Osteoblast (primary cell): ENCODE measurements around the gene SPAG16. TPM values are rescaled to one million over a fixed set of nuclear protein-coding genes. Genes with fewer than 3 reads are reported as not detected.

Source experiments
- DNase-seq: peaks from one replicate; pipeline ENCODE4 v3.0.0; 2011; ENCODE audit warnings: low spot score, mixed read lengths; ENCODE audit not compliant: insufficient read length; ENCODE audit errors: missing footprints
- H2AFZ ChIP-seq: 2 replicates; pipeline ENCODE4 v1.6.0; 2011; ENCODE audit warnings: mild to moderate bottlenecking, low read length
- H3K27ac ChIP-seq: 2 replicates; pipeline ENCODE4 v1.5.1; 2011; ENCODE audit warnings: mild to moderate bottlenecking, low read depth, low read length, moderate library complexity
- H3K27me3 ChIP-seq: 2 replicates; pipeline ENCODE4 v1.6.0; 2012; ENCODE audit warnings: mild to moderate bottlenecking, control low read depth, inconsistent platforms, low read length, moderate library complexity; ENCODE audit not compliant: insufficient read depth
- H3K36me3 ChIP-seq: 2 replicates; pipeline ENCODE4 v1.5.1; 2011; ENCODE audit warnings: mild to moderate bottlenecking, low read length, control low read depth, moderate library complexity; ENCODE audit not compliant: insufficient read depth
- H3K4me1 ChIP-seq: 2 replicates; pipeline ENCODE4 v1.5.1; 2011; ENCODE audit warnings: mild to moderate bottlenecking, low read length, control low read depth, moderate library complexity; ENCODE audit not compliant: insufficient read depth
- H3K4me2 ChIP-seq: 2 replicates; pipeline ENCODE4 v1.6.0; 2011; ENCODE audit warnings: mild to moderate bottlenecking, low read length; ENCODE audit not compliant: insufficient read depth
- H3K4me3 ChIP-seq: fragments of 200-600 bp; sonication (generic); 3 replicates; pipeline ENCODE4 v1.5.1; 2012; ENCODE audit warnings: mild to moderate bottlenecking, low read length, inconsistent platforms; ENCODE audit not compliant: insufficient read depth
- H3K79me2 ChIP-seq: 2 replicates; pipeline ENCODE4 v1.6.0; 2012; ENCODE audit warnings: mild to moderate bottlenecking, low read length, control low read depth, inconsistent platforms; ENCODE audit not compliant: insufficient read depth
- H3K9me3 ChIP-seq: 2 replicates; pipeline ENCODE4 v1.5.1; 2011; ENCODE audit warnings: low read depth, low read length, control low read depth
- H4K20me1 ChIP-seq: 2 replicates; pipeline ENCODE4 v1.6.0; 2012; ENCODE audit warnings: mild to moderate bottlenecking, low read length, control low read depth; ENCODE audit not compliant: insufficient read depth
- total RNA-seq: library from RNA; depleted of rRNA; stranded (reverse); fragments of >200 nt; gene quantifications from 2 replicates; pipeline ENCODE4 v1.2.3, GENCODE V29; 2012
- TF ChIP-seq, protein P1 (sequence below): IDR thresholded peaks from 2 replicates; pipeline ENCODE4 v1.5.1; 2011; ENCODE audit warnings: mild to moderate bottlenecking, low read depth, low read length, moderate library complexity; ENCODE audit errors: extremely low read depth

Gene SPAG16
- total RNA-seq, 1 donor, result 47.8 TPM

DNA sequence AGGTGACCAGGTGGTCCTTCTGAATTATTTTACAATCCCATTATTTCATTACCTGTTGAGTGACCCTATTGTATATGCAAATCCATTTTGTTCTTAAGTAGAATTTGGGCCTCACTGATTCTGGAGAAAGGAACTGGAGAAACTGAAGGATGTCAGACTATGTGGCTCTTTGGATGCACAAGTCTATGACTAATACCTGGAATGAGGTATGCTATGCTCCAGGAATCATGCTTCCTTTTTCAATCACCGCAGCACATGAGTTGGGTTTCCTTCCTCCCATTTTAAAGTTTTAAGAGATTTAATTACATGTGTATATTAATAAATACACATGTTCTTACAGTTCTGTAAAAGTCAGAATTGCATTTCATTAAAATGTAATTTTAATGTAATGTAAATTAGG, 872.7 kb downstream of the SPAG16 start:
- TF ChIP-seq, protein P1, sequence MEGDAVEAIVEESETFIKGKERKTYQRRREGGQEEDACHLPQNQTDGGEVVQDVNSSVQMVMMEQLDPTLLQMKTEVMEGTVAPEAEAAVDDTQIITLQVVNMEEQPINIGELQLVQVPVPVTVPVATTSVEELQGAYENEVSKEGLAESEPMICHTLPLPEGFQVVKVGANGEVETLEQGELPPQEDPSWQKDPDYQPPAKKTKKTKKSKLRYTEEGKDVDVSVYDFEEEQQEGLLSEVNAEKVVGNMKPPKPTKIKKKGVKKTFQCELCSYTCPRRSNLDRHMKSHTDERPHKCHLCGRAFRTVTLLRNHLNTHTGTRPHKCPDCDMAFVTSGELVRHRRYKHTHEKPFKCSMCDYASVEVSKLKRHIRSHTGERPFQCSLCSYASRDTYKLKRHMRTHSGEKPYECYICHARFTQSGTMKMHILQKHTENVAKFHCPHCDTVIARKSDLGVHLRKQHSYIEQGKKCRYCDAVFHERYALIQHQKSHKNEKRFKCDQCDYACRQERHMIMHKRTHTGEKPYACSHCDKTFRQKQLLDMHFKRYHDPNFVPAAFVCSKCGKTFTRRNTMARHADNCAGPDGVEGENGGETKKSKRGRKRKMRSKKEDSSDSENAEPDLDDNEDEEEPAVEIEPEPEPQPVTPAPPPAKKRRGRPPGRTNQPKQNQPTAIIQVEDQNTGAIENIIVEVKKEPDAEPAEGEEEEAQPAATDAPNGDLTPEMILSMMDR, result no peak
- H4K20me1 ChIP-seq, result no peaks in the 10 kb centered on the region
- no peak overlapping the region for H3K4me3 ChIP-seq
- no peaks in the 10 kb centered on the region for H3K9me3 ChIP-seq
- no peaks in the 10 kb centered on the region for H3K79me2 ChIP-seq
- H3K4me2 ChIP-seq, result no peak overlapping the region
- no peaks in the 10 kb centered on the region for H3K27me3 ChIP-seq
- no peak overlapping the region for H2AFZ ChIP-seq
- H3K36me3 ChIP-seq, result no peaks in the 10 kb centered on the region
- no peak for DNase-seq
- H3K4me1 ChIP-seq, result no peaks in the 10 kb centered on the region
- no peak overlapping the region for H3K27ac ChIP-seq

DNA sequence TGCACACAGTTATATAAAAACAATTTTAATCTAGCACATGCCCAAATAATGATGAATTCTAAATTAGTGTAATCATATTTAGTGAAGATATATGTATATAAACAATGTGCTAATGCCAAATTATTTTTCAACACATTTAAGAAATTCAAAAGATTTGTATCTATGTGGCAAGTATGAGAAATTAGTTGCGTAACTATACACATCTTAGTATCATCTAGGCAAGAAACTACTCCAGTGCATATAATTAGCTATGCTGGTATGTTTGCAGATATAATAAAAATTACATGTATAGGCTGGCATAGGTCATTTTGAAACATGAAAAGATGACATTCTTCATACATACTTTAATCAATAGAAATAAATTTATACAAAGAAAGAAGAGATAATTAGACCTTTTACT, 874.6 kb downstream of the SPAG16 start:
- no peaks in the 10 kb centered on the region for H3K4me1 ChIP-seq
- H3K79me2 ChIP-seq, result no peaks in the 10 kb centered on the region
- no peak for DNase-seq
- no peak overlapping the region for H3K4me2 ChIP-seq
- H3K36me3 ChIP-seq, result no peaks in the 10 kb centered on the region
- no peak overlapping the region for H3K4me3 ChIP-seq
- TF ChIP-seq, protein P1, result no peak
- no peaks in the 10 kb centered on the region for H3K9me3 ChIP-seq
- H4K20me1 ChIP-seq, result no peaks in the 10 kb centered on the region
- no peak overlapping the region for H2AFZ ChIP-seq
- no peaks in the 10 kb centered on the region for H3K27me3 ChIP-seq
- no peak overlapping the region for H3K27ac ChIP-seq

DNA sequence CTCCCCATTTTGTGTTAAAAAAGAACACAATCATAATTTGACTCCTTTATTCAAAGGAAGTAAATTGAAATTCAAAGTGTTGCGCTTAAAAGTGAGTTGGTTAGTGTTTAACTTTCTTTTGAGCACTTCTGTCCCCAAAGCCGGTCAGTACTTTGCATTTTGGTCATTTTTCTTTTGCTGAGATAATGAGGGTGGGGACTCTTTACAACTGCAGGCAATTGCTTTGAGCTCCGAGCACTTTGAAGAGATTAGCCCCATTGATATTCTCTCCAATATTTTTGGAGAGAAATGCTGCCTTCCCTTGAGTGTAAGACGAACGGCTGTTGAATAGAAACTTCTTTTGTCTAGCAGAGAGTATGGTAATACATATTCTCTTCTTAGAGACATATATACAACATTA, 885.0 kb downstream of the SPAG16 start:
- TF ChIP-seq, protein P1, result no peak
- Histone ChIP-seq H3K27me3 (no peaks in the 10 kb centered on the region), H2AFZ (no peak overlapping the region), H3K9me3 (no peaks in the 10 kb centered on the region), H3K36me3 (no peaks in the 10 kb centered on the region), H3K27ac (no peak overlapping the region), H4K20me1 (no peaks in the 10 kb centered on the region), H3K4me2 (no peak overlapping the region), H3K4me3 (no peak overlapping the region), H3K4me1 (no peaks in the 10 kb centered on the region), H3K79me2 (no peaks in the 10 kb centered on the region)
- no peak for DNase-seq

- Histone ChIP-seq H2AFZ (no peak overlapping the region), H3K36me3 (no peaks in the 10 kb centered on the region), H3K4me3 (no peak overlapping the region), H3K9me3 (no peaks in the 10 kb centered on the region), H4K20me1 (no peaks in the 10 kb centered on the region), H3K4me2 (no peak overlapping the region), H3K27me3 (no peaks in the 10 kb centered on the region), H3K27ac (no peak overlapping the region), H3K79me2 (no peaks in the 10 kb centered on the region), H3K4me1 (no peaks in the 10 kb centered on the region)
- DNase-seq, result no peak
- TF ChIP-seq, protein P1, result no peak
These were observed 885.5 kb downstream of the SPAG16 start for GRCh38 chr2:214169736-214170135.
